Mesendoderm (in vitro differentiated cells): ENCODE data around the gene NPTN.
"Not testable (repeated sequence)": the region's sequence is repeated elsewhere in the genome, so short reads cannot be mapped to it uniquely, and the experiment has no call there.

Experiments
- DNase-seq: peaks from one replicate; pipeline ENCODE4 v3.0.0; 2013
- H2AK5ac ChIP-seq: 2 replicates; pipeline ENCODE4 v1.6.1; 2013; ENCODE audit warnings: low read length, inconsistent platforms
- H2BK120ac ChIP-seq: 2 replicates; pipeline ENCODE4 v1.6.1; 2013; ENCODE audit warnings: low read depth, mild to moderate bottlenecking, low read length, moderate library complexity, mixed read lengths
- H2BK15ac ChIP-seq: replicated peaks from 2 replicates; pipeline ENCODE4 v1.6.1; 2013; ENCODE audit warnings: low read depth, mild to moderate bottlenecking, moderate library complexity
- H2BK5ac ChIP-seq: 2 replicates; pipeline ENCODE4 v1.6.1; 2013; ENCODE audit warnings: low read length, inconsistent platforms
- H3K18ac ChIP-seq: 2 replicates; pipeline ENCODE4 v1.6.1; 2013; ENCODE audit warnings: mild to moderate bottlenecking, low read length, mixed read lengths
- H3K23ac ChIP-seq: one replicate; pipeline ENCODE4 v1.6.1; 2013; ENCODE audit warnings: low read length
- H3K27ac ChIP-seq: 2 replicates; pipeline ENCODE4 v1.5.1; 2013; ENCODE audit warnings: low read depth, mild to moderate bottlenecking, inconsistent platforms, low read length, moderate library complexity
- H3K27me3 ChIP-seq: 2 replicates; pipeline ENCODE4 v1.6.1; 2013; ENCODE audit warnings: low read length, control low read depth, mild to moderate bottlenecking, inconsistent platforms; ENCODE audit not compliant: insufficient read depth, poor library complexity
- H3K36me3 ChIP-seq: 2 replicates; pipeline ENCODE4 v1.6.1; 2013; ENCODE audit warnings: low read length, inconsistent platforms; ENCODE audit not compliant: control insufficient read depth, insufficient read depth
- H3K4ac ChIP-seq: one replicate; pipeline ENCODE4 v1.6.1; 2013; ENCODE audit warnings: low read depth, mild to moderate bottlenecking, low read length, moderate library complexity
- H3K4me1 ChIP-seq: 2 replicates; pipeline ENCODE4 v1.6.1; 2013; ENCODE audit warnings: low read depth, low read length, inconsistent platforms; ENCODE audit not compliant: control insufficient read depth
- H3K4me2 ChIP-seq: 2 replicates; pipeline ENCODE4 v1.6.1; 2013; ENCODE audit warnings: low read length
- H3K4me3 ChIP-seq: 2 replicates; pipeline ENCODE4 v1.5.1; 2013; ENCODE audit warnings: mild to moderate bottlenecking, low read length
- H3K56ac ChIP-seq: one replicate; pipeline ENCODE4 v1.6.1; 2013; ENCODE audit warnings: low read length
- H3K79me1 ChIP-seq: 2 replicates; pipeline ENCODE4 v1.6.1; 2013; ENCODE audit warnings: low read length, inconsistent platforms
- H3K79me2 ChIP-seq: 2 replicates; pipeline ENCODE4 v1.6.1; 2013; ENCODE audit warnings: mild to moderate bottlenecking, low read length; ENCODE audit not compliant: control insufficient read depth, insufficient read depth
- H3K9ac ChIP-seq: 2 replicates; pipeline ENCODE4 v1.6.1; 2013; ENCODE audit warnings: low read length, inconsistent platforms
- H4K5ac ChIP-seq: one replicate; pipeline ENCODE4 v1.6.1; 2013; ENCODE audit warnings: low read length
- H4K8ac ChIP-seq: one replicate; pipeline ENCODE4 v1.6.1; 2013; ENCODE audit warnings: low read depth, mild to moderate bottlenecking, control low read depth, low read length, moderate library complexity
- WGBS: extraction: QIAGEN DNeasy Blood & Tissue Kit; methylation state at CpG from one replicate; pipeline ENCODE4 v1.1.7; 2013; ENCODE audit warnings: low lambda C conversion rate, missing lambda C conversion rate; ENCODE audit not compliant: insufficient coverage; ENCODE audit errors: extremely low coverage; 5-methylcytosine and 5-hydroxymethylcytosine counted together

NPTN gene

GRCh38 chr15:73582851-73583379, 50.3 kb downstream of the NPTN start:
- Histone ChIP-seq H3K79me2 (no peaks in the 10 kb centered on the region), H3K36me3 (peaks cover 19% of the 10 kb centered on the region), H4K8ac (no peak overlapping the region), H2AK5ac (no peak overlapping the region), H2BK120ac (no peak overlapping the region), H2BK15ac (no peak overlapping the region), H3K4me3 (no peak overlapping the region), H3K27me3 (no peaks in the 10 kb centered on the region), H3K4me1 (no peaks in the 10 kb centered on the region), H3K9ac (no peak overlapping the region), H3K18ac (no peak overlapping the region), H3K56ac (no peak overlapping the region), H3K79me1 (peaks cover 6% of the 10 kb centered on the region), H3K27ac (no peak overlapping the region), H3K23ac (no peak overlapping the region), H4K5ac (no peak overlapping the region), H3K4ac (no peak overlapping the region), H2BK5ac (no peak overlapping the region), H3K4me2 (no peak overlapping the region)
- no peak for DNase-seq
- no CpG with 5 or more reads among the region's 6 CpGs for WGBS

GRCh38 chr15:73578026-73578425, 55.2 kb downstream of the NPTN start:
- no peak overlapping the region for H4K5ac ChIP-seq
- H2AK5ac ChIP-seq = no peak overlapping the region
- H3K9ac ChIP-seq = no peak overlapping the region
- no peak overlapping the region for H3K4me2 ChIP-seq
- no peak overlapping the region for H4K8ac ChIP-seq
- H2BK120ac ChIP-seq = no peak overlapping the region
- WGBS = no CpG with 5 or more reads among the region's 2 CpGs
- H3K4me3 ChIP-seq = no peak overlapping the region
- no peak overlapping the region for H3K23ac ChIP-seq
- no peak for DNase-seq
- peaks cover 5% of the 10 kb centered on the region for H3K36me3 ChIP-seq
- H3K56ac ChIP-seq = no peak overlapping the region
- H2BK5ac ChIP-seq = no peak overlapping the region
- H3K27ac ChIP-seq = no peak overlapping the region
- H3K27me3 ChIP-seq = no peaks in the 10 kb centered on the region
- no peaks in the 10 kb centered on the region for H3K79me2 ChIP-seq
- no peak overlapping the region for H2BK15ac ChIP-seq
- H3K4ac ChIP-seq = no peak overlapping the region
- no peak overlapping the region for H3K18ac ChIP-seq
- no peaks in the 10 kb centered on the region for H3K4me1 ChIP-seq
- H3K79me1 ChIP-seq = peaks cover 2% of the 10 kb centered on the region

GRCh38 chr15:73577593-73577992, 55.6 kb downstream of the NPTN start:
- DNase-seq, H3K36me3 ChIP-seq, H3K27ac ChIP-seq: not testable (repeated sequence)

GRCh38 chr15:73575636-73576247, 57.4 kb downstream of the NPTN start:
- H3K79me2 ChIP-seq = no peaks in the 10 kb centered on the region
- H3K4me2 ChIP-seq = no peak overlapping the region
- no peak overlapping the region for H3K27ac ChIP-seq
- H2BK5ac ChIP-seq = no peak overlapping the region
- no peak overlapping the region for H3K18ac ChIP-seq
- peaks cover 4% of the 10 kb centered on the region for H3K36me3 ChIP-seq
- no peaks in the 10 kb centered on the region for H3K27me3 ChIP-seq
- H3K4me3 ChIP-seq = no peak overlapping the region
- H4K8ac ChIP-seq = no peak overlapping the region
- no peak overlapping the region for H2AK5ac ChIP-seq
- WGBS = no CpG with 5 or more reads among the region's 3 CpGs
- H2BK120ac ChIP-seq = no peak overlapping the region
- H2BK15ac ChIP-seq = no peak overlapping the region
- no peak overlapping the region for H3K56ac ChIP-seq
- no peak overlapping the region for H4K5ac ChIP-seq
- H3K9ac ChIP-seq = no peak overlapping the region
- DNase-seq = no peak
- H3K4ac ChIP-seq = no peak overlapping the region
- no peak overlapping the region for H3K23ac ChIP-seq
- no peaks in the 10 kb centered on the region for H3K79me1 ChIP-seq
- H3K4me1 ChIP-seq = no peaks in the 10 kb centered on the region

More at GRCh38 chr15:73577593-73577992, 55.6 kb downstream of the NPTN start:
- H2AK5ac ChIP-seq, H2BK120ac ChIP-seq, H2BK15ac ChIP-seq, H3K27me3 ChIP-seq, H4K5ac ChIP-seq, H4K8ac ChIP-seq, H3K79me2 ChIP-seq, H3K4me2 ChIP-seq, H3K9ac ChIP-seq, H3K56ac ChIP-seq, H3K4me1 ChIP-seq, H3K18ac ChIP-seq, H3K4ac ChIP-seq, H3K79me1 ChIP-seq, H3K23ac ChIP-seq, H2BK5ac ChIP-seq, H3K4me3 ChIP-seq: not testable (repeated sequence)

GRCh38 chr15:73573572-73573971, 59.6 kb downstream of the NPTN start:
- WGBS = no CpG with 5 or more reads among the region's 9 CpGs
- Histone ChIP-seq H2AK5ac (no peak overlapping the region), H3K18ac (no peak overlapping the region), H4K8ac (no peak overlapping the region), H2BK15ac (no peak overlapping the region), H3K9ac (no peak overlapping the region), H3K56ac (no peak overlapping the region), H3K4me1 (no peaks in the 10 kb centered on the region), H3K4ac (no peak overlapping the region), H3K79me1 (no peaks in the 10 kb centered on the region), H3K23ac (no peak overlapping the region), H3K36me3 (peaks cover 4% of the 10 kb centered on the region), H3K27ac (no peak overlapping the region), H2BK120ac (no peak overlapping the region), H3K4me3 (no peak overlapping the region), H3K79me2 (no peaks in the 10 kb centered on the region), H3K27me3 (no peaks in the 10 kb centered on the region), H3K4me2 (no peak overlapping the region), H4K5ac (no peak overlapping the region), H2BK5ac (no peak overlapping the region)
- DNase-seq = no peak

- peaks cover 4% of the 10 kb centered on the region for H3K36me3 ChIP-seq
- no peak overlapping the region for H3K27ac ChIP-seq
- H3K4me3 ChIP-seq = no peak overlapping the region
- H3K56ac ChIP-seq = no peak overlapping the region
- H3K4me1 ChIP-seq = no peaks in the 10 kb centered on the region
- H2BK120ac ChIP-seq = no peak overlapping the region
- no peak overlapping the region for H3K9ac ChIP-seq
- DNase-seq = no peak
- H2BK5ac ChIP-seq = no peak overlapping the region
- no peak overlapping the region for H4K5ac ChIP-seq
- H2BK15ac ChIP-seq = no peak overlapping the region
- no peak overlapping the region for H2AK5ac ChIP-seq
- no peaks in the 10 kb centered on the region for H3K79me2 ChIP-seq
- no peak overlapping the region for H3K23ac ChIP-seq
- no peak overlapping the region for H4K8ac ChIP-seq
- no peaks in the 10 kb centered on the region for H3K27me3 ChIP-seq
- no peak overlapping the region for H3K18ac ChIP-seq
- no CpG with 5 or more reads among the region's 1 CpG for WGBS
- H3K4me2 ChIP-seq = no peak overlapping the region
- H3K79me1 ChIP-seq = no peaks in the 10 kb centered on the region
- H3K4ac ChIP-seq = no peak overlapping the region
Measured at GRCh38 chr15:73573037-73573436, 60.2 kb downstream of the NPTN start.
